ENCODE results near the gene SAP25.
"Not testable (repeated sequence)": the region's sequence is repeated elsewhere in the genome, so short reads cannot be mapped to it uniquely, and the experiment has no call there.

SAP25 gene

GRCh38 chr7:100543586-100543985 is 30.1 kb downstream of the SAP25 start:
- no peak for DNase-seq
- intact Hi-C loops (cut with DNase I), result no loop called here

- intact Hi-C loops (cut with DNase I), result not testable (repeated sequence)
- DNase-seq, result peak in 1 of 10 donors; percentile 12
These were observed 32.4 kb downstream of the SAP25 start for GRCh38 chr7:100541309-100541708.

GRCh38 chr7:100540073-100540723 is 33.5 kb downstream of the SAP25 start:
- intact Hi-C loops (cut with DNase I), result no loop called here
- DNase-seq, result peak in 1 of 10 donors; percentile 4

GRCh38 chr7:100539436-100540006 is 34.2 kb downstream of the SAP25 start:
- intact Hi-C loops (cut with DNase I), result loop anchor here (5.0 kb wide), 1 partner anchor 47 kb away; no protein-coding TSS in a partner anchor

GRCh38 chr7:100538654-100539435 is 34.9 kb downstream of the SAP25 start, which contains the start of gene AGFG2:
AGFG2 (plus strand) TSS chr7:100539203; CDS start chr7:100539347, 144 bp downstream.
- intact Hi-C loops (cut with DNase I), result loop anchor here (5.0 kb wide), 1 partner anchor 47 kb away; no protein-coding TSS in a partner anchor
- DNase-seq, result peak; percentile 100

More at GRCh38 chr7:100539436-100540006, 34.2 kb downstream of the SAP25 start:
- no peak for DNase-seq

- no peak for DNase-seq
These were observed 35.4 kb downstream of the SAP25 start for GRCh38 chr7:100538348-100538653.

GRCh38 chr7:100536695-100537094 is 37.0 kb downstream of the SAP25 start:
- not testable (repeated sequence) for DNase-seq
- intact Hi-C loops (cut with DNase I), result loop anchor here (5.0 kb wide), 1 partner anchor 44 kb away; no protein-coding TSS in a partner anchor

More at GRCh38 chr7:100538348-100538653, 35.4 kb downstream of the SAP25 start:
- intact Hi-C loops (cut with DNase I), result loop anchor here (5.0 kb wide), 1 partner anchor 46 kb away; no protein-coding TSS in a partner anchor

- intact Hi-C loops (cut with DNase I), result loop anchor here (5.0 kb wide), 1 partner anchor 44 kb away; no protein-coding TSS in a partner anchor
- not testable (repeated sequence) for DNase-seq
These were observed 37.7 kb downstream of the SAP25 start for GRCh38 chr7:100535982-100536381.

GRCh38 chr7:100532165-100533022 is 41.3 kb downstream of the SAP25 start:
- intact Hi-C loops (cut with DNase I), result no loop called here

GRCh38 chr7:100528108-100528866 is 45.4 kb downstream of the SAP25 start:
- DNase-seq, result peak in 1 of 10 donors; percentile 15
- intact Hi-C loops (cut with DNase I), result not testable (repeated sequence)

More at GRCh38 chr7:100532165-100533022, 41.3 kb downstream of the SAP25 start:
- DNase-seq, result no peak

GRCh38 chr7:100523192-100523591 is 50.5 kb downstream of the SAP25 start:
- intact Hi-C loops (cut with DNase I), result not testable (repeated sequence)
- peak in 1 of 10 donors; percentile 7 for DNase-seq

Measured in posterior cingulate gyrus (tissue), 11 donors.